Panc1 (cell line): Measurements from ENCODE around the gene ZNF593OS. TPM values are rescaled to one million over a fixed set of nuclear protein-coding genes. Genes with fewer than 3 reads are reported as not detected.

Experiments
- ATAC-seq: fragments of 200-7000 bp; cut with Tn5 transposase; 2 replicates; pipeline ENCODE4 v1.9.1; 2020; ENCODE audit warnings: mild to moderate bottlenecking, moderate library complexity
- BruUV-seq: library from RNA; stranded (reverse); fragments of 400-500 nt; replicated peaks from 2 replicates; lab custom pipeline; 2021; lab: Mats Ljungman, UMichigan
- CTCF ChIA-PET: fragments of 300-600 bp; sonication (Branson Sonifier 250); formaldehyde crosslinking; loops from one replicate; lab custom pipeline; 2022; ENCODE audit warnings: antibody characterized with exemption; lab: Charles Lee
- POLR2A ChIA-PET: fragments of 300-600 bp; sonication (Branson Sonifier 250); formaldehyde crosslinking; loops from one replicate; lab custom pipeline; 2022; ENCODE audit warnings: antibody characterized with exemption; lab: Charles Lee
- DNase-seq: peaks from one replicate; pipeline ENCODE4 v3.0.0-alpha.2; 2010; ENCODE audit warnings: low read depth, low spot score
- H3K27ac ChIP-seq: 2 replicates; pipeline ENCODE4 v1.5.1; 2011; ENCODE audit warnings: mild to moderate bottlenecking, low read length, inconsistent platforms
- H3K27me3 ChIP-seq: fragments of 200-500 bp; sonication (Bioruptor generic); 2 replicates; pipeline ENCODE4 v1.6.0; 2014; ENCODE audit warnings: low read length, inconsistent platforms; ENCODE audit not compliant: control insufficient read depth, insufficient read depth
- H3K36me3 ChIP-seq: fragments of 200-500 bp; sonication (Bioruptor generic); 2 replicates; pipeline ENCODE4 v1.5.1; 2014; ENCODE audit warnings: inconsistent platforms, mild to moderate bottlenecking, low read length, moderate library complexity; ENCODE audit not compliant: control insufficient read depth, insufficient read depth
- H3K4me1 ChIP-seq: 2 replicates; pipeline ENCODE4 v1.5.1; 2011; ENCODE audit warnings: inconsistent platforms, mild to moderate bottlenecking, low read length, moderate library complexity; ENCODE audit not compliant: control insufficient read depth, insufficient read depth
- H3K4me3 ChIP-seq, 2 experiments: 2 replicates each; pipeline ENCODE4 v1.5.1; 2011 to 2012; ENCODE audit warnings: low read depth in 2 of 2, low read length in 2 of 2, mild to moderate bottlenecking in 2 of 2, inconsistent platforms in 1 of 2, moderate library complexity in 1 of 2
- H3K9me3 ChIP-seq: fragments of 200-500 bp; sonication (Bioruptor generic); 2 replicates; pipeline ENCODE4 v1.5.1; 2014; ENCODE audit warnings: low read depth, mild to moderate bottlenecking, inconsistent platforms, low read length, moderate library complexity; ENCODE audit not compliant: control insufficient read depth, insufficient read depth
- POLR2AphosphoS5 ChIP-seq: IDR thresholded peaks from 2 replicates; pipeline ENCODE4 v1.6.1; 2012; ENCODE audit warnings: mild to moderate bottlenecking, low read depth, low read length, moderate library complexity
- SIN3A ChIP-seq: IDR thresholded peaks from 2 replicates; pipeline ENCODE4 v1.6.1; 2012; ENCODE audit warnings: low read depth, mild to moderate bottlenecking, low read length, moderate library complexity, borderline replicate concordance; ENCODE audit not compliant: insufficient read depth
- TCF7L2 ChIP-seq: IDR thresholded peaks from 2 replicates; pipeline ENCODE4 v1.6.1; 2011; ENCODE audit warnings: mild to moderate bottlenecking, low read depth, low read length, inconsistent platforms
- in situ Hi-C: cut with HindIII; loops from 2 replicates; pipeline ENCODE4 v1.10.0; 2016; ENCODE audit warnings: low sequenced_read_pairs, low pct_unique_long_range_greater_than_20kb
- intact Hi-C: fragments of 100-400 bp; cut with micrococcal nuclease; formaldehyde crosslinking; loops from one replicate; pipeline ENCODE4 v1.10.0; 2022; ENCODE audit not compliant: unreplicated experiment
- total RNA-seq: library from RNA; stranded (reverse); gene quantifications from one replicate; pipeline ENCODE4 v1.2.1, GENCODE V29; 2021; ENCODE audit not compliant: unreplicated experiment
- TF ChIP-seq, protein P1 (sequence below), 2 experiments: IDR thresholded peaks; 2 replicates each; pipeline ENCODE4 v1.6.1; 2011 to 2012; ENCODE audit warnings: low read depth in 2 of 2, control low read depth in 1 of 2, low read length in 1 of 2, mild to moderate bottlenecking in 1 of 2, moderate library complexity in 1 of 2; ENCODE audit not compliant: insufficient read depth in 1 of 2
- TF ChIP-seq, protein P2 (sequence below): fragments of 450-650 bp; IDR thresholded peaks from 2 replicates; pipeline ENCODE4 v1.5.1; 2017; ENCODE audit warnings: mild to moderate bottlenecking

The ZNF593OS gene
- total RNA-seq, 1 experiment from 2014 or later, result not detected

DNA sequence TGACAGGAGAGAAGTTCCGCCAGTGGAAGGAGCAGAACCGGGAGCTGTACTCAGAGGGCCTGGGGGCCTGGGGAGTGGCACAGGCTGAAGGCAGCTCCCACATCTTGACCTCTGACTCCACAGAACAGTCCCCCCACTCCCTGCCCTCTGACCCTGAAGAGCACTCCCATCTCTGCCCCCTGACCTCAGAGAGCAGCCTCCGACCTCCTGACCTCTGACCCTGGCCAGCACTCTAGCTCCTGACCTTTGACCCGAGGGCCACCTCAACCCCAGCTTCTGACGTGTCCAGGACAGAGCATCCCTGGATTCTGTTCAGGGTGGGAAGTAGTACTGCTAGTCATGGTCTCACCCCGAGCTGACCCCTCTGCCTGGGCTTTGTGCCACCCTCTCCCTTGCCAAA lies 17.7 kb upstream of the ZNF593OS start:
- POLR2A ChIA-PET, result no interaction called here
- intact Hi-C loops, result no loop called here
- CTCF ChIA-PET, result interaction anchor here (0.6 to 2.5 kb wide), 2 partner anchors 45 to 68 kb away, joined by 3 to 10 read pairs; partner anchors contain the start of gene CEP85
- no peak for ATAC-seq
- BruUV-seq, result no TSS peak
- no peak overlapping the region for H3K27ac ChIP-seq
- no peak for DNase-seq
- no peaks in the 10 kb centered on the region for H3K36me3 ChIP-seq
- no peaks in the 10 kb centered on the region for H3K9me3 ChIP-seq
- H3K27me3 ChIP-seq, result no peaks in the 10 kb centered on the region
- H3K4me3 ChIP-seq, result no peak overlapping the region
- in situ Hi-C loops, result no loop called here
- TF ChIP-seq TCF7L2, result no peak
- TF ChIP-seq, protein P1, sequence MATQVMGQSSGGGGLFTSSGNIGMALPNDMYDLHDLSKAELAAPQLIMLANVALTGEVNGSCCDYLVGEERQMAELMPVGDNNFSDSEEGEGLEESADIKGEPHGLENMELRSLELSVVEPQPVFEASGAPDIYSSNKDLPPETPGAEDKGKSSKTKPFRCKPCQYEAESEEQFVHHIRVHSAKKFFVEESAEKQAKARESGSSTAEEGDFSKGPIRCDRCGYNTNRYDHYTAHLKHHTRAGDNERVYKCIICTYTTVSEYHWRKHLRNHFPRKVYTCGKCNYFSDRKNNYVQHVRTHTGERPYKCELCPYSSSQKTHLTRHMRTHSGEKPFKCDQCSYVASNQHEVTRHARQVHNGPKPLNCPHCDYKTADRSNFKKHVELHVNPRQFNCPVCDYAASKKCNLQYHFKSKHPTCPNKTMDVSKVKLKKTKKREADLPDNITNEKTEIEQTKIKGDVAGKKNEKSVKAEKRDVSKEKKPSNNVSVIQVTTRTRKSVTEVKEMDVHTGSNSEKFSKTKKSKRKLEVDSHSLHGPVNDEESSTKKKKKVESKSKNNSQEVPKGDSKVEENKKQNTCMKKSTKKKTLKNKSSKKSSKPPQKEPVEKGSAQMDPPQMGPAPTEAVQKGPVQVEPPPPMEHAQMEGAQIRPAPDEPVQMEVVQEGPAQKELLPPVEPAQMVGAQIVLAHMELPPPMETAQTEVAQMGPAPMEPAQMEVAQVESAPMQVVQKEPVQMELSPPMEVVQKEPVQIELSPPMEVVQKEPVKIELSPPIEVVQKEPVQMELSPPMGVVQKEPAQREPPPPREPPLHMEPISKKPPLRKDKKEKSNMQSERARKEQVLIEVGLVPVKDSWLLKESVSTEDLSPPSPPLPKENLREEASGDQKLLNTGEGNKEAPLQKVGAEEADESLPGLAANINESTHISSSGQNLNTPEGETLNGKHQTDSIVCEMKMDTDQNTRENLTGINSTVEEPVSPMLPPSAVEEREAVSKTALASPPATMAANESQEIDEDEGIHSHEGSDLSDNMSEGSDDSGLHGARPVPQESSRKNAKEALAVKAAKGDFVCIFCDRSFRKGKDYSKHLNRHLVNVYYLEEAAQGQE (IDR thresholded peaks at IDR 0.05; ENCODE audit: insufficient read depth in 1 of 2, low read depth in 2 of 2, low read length in 1 of 2), result no peak
- TF ChIP-seq, protein P2, sequence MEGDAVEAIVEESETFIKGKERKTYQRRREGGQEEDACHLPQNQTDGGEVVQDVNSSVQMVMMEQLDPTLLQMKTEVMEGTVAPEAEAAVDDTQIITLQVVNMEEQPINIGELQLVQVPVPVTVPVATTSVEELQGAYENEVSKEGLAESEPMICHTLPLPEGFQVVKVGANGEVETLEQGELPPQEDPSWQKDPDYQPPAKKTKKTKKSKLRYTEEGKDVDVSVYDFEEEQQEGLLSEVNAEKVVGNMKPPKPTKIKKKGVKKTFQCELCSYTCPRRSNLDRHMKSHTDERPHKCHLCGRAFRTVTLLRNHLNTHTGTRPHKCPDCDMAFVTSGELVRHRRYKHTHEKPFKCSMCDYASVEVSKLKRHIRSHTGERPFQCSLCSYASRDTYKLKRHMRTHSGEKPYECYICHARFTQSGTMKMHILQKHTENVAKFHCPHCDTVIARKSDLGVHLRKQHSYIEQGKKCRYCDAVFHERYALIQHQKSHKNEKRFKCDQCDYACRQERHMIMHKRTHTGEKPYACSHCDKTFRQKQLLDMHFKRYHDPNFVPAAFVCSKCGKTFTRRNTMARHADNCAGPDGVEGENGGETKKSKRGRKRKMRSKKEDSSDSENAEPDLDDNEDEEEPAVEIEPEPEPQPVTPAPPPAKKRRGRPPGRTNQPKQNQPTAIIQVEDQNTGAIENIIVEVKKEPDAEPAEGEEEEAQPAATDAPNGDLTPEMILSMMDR, result no peak
- no peak for TF ChIP-seq POLR2AphosphoS5
- no peak for TF ChIP-seq SIN3A
- H3K4me1 ChIP-seq, result no peaks in the 10 kb centered on the region

DNA sequence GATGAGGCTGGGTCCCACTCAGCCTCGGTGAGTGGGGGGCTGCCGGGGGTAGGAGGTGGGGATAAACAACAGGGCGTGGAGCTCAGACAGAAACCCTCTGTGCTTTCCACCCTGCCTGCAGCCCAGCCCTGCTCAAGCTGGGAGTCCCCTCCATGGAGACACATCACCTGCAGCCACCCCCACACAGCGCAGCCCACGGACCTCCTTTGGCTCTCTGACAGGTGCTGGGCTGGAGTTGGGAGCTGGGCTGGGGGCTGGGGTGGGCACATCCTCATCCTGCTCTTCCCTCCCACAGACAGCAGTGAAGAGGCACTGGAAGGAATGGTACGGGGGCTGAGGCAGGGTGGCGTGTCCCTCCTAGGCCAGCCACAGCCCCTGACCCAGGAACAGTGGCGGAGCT lies 16.8 kb upstream of the ZNF593OS start:
- TF ChIP-seq, protein P1 (IDR thresholded peaks at IDR 0.05; ENCODE audit: insufficient read depth in 1 of 2, low read depth in 2 of 2, low read length in 1 of 2), result no peak
- TF ChIP-seq POLR2AphosphoS5 (no peak), SIN3A (no peak), TCF7L2 (no peak)
- TF ChIP-seq, protein P2, result no peak
- no peak overlapping the region for H3K4me3 ChIP-seq
- intact Hi-C loops, result no loop called here
- no peak for ATAC-seq
- CTCF ChIA-PET, result interaction anchor here (2.5 kb wide), 1 partner anchor 45 kb away, joined by 10 read pairs; the partner anchor contains the start of gene CEP85
- no peaks in the 10 kb centered on the region for H3K27me3 ChIP-seq
- in situ Hi-C loops, result no loop called here
- DNase-seq, result no peak
- BruUV-seq, result no TSS peak
- H3K36me3 ChIP-seq, result no peaks in the 10 kb centered on the region
- POLR2A ChIA-PET, result no interaction called here
- no peaks in the 10 kb centered on the region for H3K4me1 ChIP-seq
- H3K9me3 ChIP-seq, result no peaks in the 10 kb centered on the region
- H3K27ac ChIP-seq, result no peak overlapping the region
